Adrenal gland (tissue), 5 donors: ENCODE data around the gene CCDC138.

Source experiments
- CTCF ChIP-seq, 6 experiments: fragments of 450-650 bp in 4 of 6; fragments of 200-600 bp in 2 of 6; sonication (generic) in 1 of 6; IDR thresholded peaks; 1 replicate in 5 of 6; 2 replicates in 1 of 6; pipeline versions ENCODE4 v1.5.1 to v1.8.0; 2016 to 2021; ENCODE audit warnings: antibody characterized with exemption in 6 of 6, mild to moderate bottlenecking in 2 of 6, moderate library complexity in 1 of 6
- POLR2A ChIP-seq, 2 donors: fragments of 450-650 bp; IDR thresholded peaks; one replicate each; pipeline ENCODE4 v1.6.1; 2017; ENCODE audit warnings: antibody characterized with exemption in 2 of 2, mild to moderate bottlenecking in 2 of 2, moderate library complexity in 1 of 2
- donor health status: DM: no; HTN: no; CAD: no.

- no peak for TF ChIP-seq CTCF (IDR thresholded peaks at IDR 0.05)
- no peak for TF ChIP-seq POLR2A (IDR thresholded peaks at IDR 0.05)
Observed at GRCh38 chr2:108870069-108870644, 83.6 kb downstream of the CCDC138 start.
